ENCODE measurements around the gene A1BG.

DNA sequence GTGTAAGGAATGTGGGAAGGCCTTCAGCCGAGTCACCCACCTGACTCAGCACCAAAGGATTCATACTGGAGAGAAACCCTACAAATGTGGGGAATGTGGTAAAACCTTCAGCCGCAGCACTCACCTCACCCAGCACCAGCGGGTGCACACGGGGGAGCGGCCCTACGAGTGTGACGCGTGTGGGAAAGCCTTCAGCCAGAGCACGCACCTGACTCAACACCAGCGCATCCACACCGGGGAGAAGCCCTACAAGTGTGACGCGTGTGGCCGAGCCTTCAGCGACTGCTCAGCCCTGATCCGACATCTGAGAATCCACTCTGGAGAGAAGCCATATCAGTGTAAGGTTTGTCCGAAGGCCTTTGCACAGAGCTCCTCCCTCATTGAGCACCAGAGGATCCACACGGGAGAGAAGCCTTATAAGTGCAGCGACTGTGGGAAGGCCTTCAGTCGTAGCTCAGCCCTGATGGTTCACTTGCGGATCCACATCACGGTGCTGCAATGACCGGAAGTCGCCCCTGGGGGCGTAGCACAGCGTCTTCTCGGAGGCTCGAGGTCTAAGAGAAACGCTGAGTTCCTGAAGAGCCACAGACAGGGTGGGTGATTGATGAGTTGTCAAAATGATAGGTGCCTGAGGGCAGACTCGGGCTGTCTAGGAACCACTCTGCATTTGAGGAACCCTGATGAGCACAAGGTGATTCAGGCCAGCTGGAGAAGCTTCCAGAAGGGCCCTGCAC lies 14.3 kb downstream of the A1BG start:
- TF ChIP-seq POLR2AphosphoS5 (IDR thresholded peaks at IDR 0.05; ENCODE audit: low read depth) (no peak), CTCF (IDR thresholded peaks at IDR 0.05; ENCODE audit: insufficient read depth, low read length) (no peak), GABPA (IDR thresholded peaks at IDR 0.05; ENCODE audit: low read depth) (no peak), SPI1 (IDR thresholded peaks at IDR 0.05; ENCODE audit: borderline replicate concordance, low read depth) (no peak)
- TF ChIP-seq, protein P1, sequence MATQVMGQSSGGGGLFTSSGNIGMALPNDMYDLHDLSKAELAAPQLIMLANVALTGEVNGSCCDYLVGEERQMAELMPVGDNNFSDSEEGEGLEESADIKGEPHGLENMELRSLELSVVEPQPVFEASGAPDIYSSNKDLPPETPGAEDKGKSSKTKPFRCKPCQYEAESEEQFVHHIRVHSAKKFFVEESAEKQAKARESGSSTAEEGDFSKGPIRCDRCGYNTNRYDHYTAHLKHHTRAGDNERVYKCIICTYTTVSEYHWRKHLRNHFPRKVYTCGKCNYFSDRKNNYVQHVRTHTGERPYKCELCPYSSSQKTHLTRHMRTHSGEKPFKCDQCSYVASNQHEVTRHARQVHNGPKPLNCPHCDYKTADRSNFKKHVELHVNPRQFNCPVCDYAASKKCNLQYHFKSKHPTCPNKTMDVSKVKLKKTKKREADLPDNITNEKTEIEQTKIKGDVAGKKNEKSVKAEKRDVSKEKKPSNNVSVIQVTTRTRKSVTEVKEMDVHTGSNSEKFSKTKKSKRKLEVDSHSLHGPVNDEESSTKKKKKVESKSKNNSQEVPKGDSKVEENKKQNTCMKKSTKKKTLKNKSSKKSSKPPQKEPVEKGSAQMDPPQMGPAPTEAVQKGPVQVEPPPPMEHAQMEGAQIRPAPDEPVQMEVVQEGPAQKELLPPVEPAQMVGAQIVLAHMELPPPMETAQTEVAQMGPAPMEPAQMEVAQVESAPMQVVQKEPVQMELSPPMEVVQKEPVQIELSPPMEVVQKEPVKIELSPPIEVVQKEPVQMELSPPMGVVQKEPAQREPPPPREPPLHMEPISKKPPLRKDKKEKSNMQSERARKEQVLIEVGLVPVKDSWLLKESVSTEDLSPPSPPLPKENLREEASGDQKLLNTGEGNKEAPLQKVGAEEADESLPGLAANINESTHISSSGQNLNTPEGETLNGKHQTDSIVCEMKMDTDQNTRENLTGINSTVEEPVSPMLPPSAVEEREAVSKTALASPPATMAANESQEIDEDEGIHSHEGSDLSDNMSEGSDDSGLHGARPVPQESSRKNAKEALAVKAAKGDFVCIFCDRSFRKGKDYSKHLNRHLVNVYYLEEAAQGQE (IDR thresholded peaks at IDR 0.05; ENCODE audit: insufficient replicate concordance, low read depth): no peak
